IMR-90 (cell line): ENCODE results near the gene EXOC6B.
"Not testable (repeated sequence)": the region's sequence is repeated elsewhere in the genome, so short reads cannot be mapped to it uniquely, and the experiment has no call there.

Experiments used
- BHLHE40 ChIP-seq: fragments of 150-350 bp; IDR thresholded peaks from 2 replicates; pipeline ENCODE4 v1.6.1; 2016; ENCODE audit warnings: mild to moderate bottlenecking, low read depth, low read length
- POLR2A ChIP-seq: IDR thresholded peaks from 2 replicates; pipeline ENCODE4 v1.6.1; 2012; ENCODE audit warnings: mild to moderate bottlenecking, low read depth, low read length
- RAD21 ChIP-seq: IDR thresholded peaks from 2 replicates; pipeline ENCODE4 v1.6.1; 2012; ENCODE audit warnings: low read length, improper control_type of control experiment
- RCOR1 ChIP-seq: IDR thresholded peaks from 2 replicates; pipeline ENCODE4 v1.6.1; 2012; ENCODE audit warnings: mild to moderate bottlenecking, low read length, improper control_type of control experiment; ENCODE audit not compliant: insufficient replicate concordance
- TF ChIP-seq, protein P1 (sequence below): conservative IDR thresholded peaks from 2 replicates; pipeline ENCODE4 v1.5.1; 2012; ENCODE audit warnings: mild to moderate bottlenecking, low read depth, low read length, improper control_type of control experiment

- TF ChIP-seq, protein P1, sequence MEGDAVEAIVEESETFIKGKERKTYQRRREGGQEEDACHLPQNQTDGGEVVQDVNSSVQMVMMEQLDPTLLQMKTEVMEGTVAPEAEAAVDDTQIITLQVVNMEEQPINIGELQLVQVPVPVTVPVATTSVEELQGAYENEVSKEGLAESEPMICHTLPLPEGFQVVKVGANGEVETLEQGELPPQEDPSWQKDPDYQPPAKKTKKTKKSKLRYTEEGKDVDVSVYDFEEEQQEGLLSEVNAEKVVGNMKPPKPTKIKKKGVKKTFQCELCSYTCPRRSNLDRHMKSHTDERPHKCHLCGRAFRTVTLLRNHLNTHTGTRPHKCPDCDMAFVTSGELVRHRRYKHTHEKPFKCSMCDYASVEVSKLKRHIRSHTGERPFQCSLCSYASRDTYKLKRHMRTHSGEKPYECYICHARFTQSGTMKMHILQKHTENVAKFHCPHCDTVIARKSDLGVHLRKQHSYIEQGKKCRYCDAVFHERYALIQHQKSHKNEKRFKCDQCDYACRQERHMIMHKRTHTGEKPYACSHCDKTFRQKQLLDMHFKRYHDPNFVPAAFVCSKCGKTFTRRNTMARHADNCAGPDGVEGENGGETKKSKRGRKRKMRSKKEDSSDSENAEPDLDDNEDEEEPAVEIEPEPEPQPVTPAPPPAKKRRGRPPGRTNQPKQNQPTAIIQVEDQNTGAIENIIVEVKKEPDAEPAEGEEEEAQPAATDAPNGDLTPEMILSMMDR: not testable (repeated sequence)
- TF ChIP-seq BHLHE40, RAD21, RCOR1, POLR2A: not testable (repeated sequence)
Measured at GRCh38 chr2:72555363-72555762, 270.5 kb downstream of the EXOC6B start.
